Stomach smooth muscle (tissue), 2 donors: ENCODE data around the gene DNAH9.
"Not testable (repeated sequence)": the region's sequence is repeated elsewhere in the genome, so short reads cannot be mapped to it uniquely, and the experiment has no call there.

ENCODE experiments used
- H3K27ac ChIP-seq: one replicate; pipeline ENCODE4 v1.7.0; 2013; ENCODE audit warnings: mild to moderate bottlenecking, low read length, inconsistent platforms
- H3K27me3 ChIP-seq, 2 donors: one replicate each; pipeline ENCODE4 v1.7.0; 2013; ENCODE audit warnings: low read length in 2 of 2; ENCODE audit not compliant: insufficient read depth in 2 of 2, control insufficient read depth in 1 of 2
- H3K36me3 ChIP-seq, 2 donors: one replicate each; pipeline ENCODE4 v1.7.0; 2013; ENCODE audit warnings: low read length in 2 of 2; ENCODE audit not compliant: control insufficient read depth in 2 of 2, insufficient read depth in 2 of 2
- H3K4me1 ChIP-seq: one replicate; pipeline ENCODE4 v1.7.0; 2013; ENCODE audit warnings: low read length; ENCODE audit not compliant: control insufficient read depth, insufficient read depth
- H3K4me3 ChIP-seq, 2 donors: one replicate each; pipeline ENCODE4 v1.7.0; 2013; ENCODE audit warnings: low read length in 2 of 2
- H3K9ac ChIP-seq, 2 donors: one replicate each; pipeline ENCODE4 v1.7.0; 2013; ENCODE audit warnings: low read length in 2 of 2, mild to moderate bottlenecking in 1 of 2
- H3K9me3 ChIP-seq, 2 donors: one replicate each; pipeline ENCODE4 v1.7.0; 2013; ENCODE audit warnings: low read length in 2 of 2; ENCODE audit not compliant: control insufficient read depth in 2 of 2
- donor health status: healthy.
- donor health status: Pancreatic carcinoma.

The DNAH9 gene

GRCh38 chr17:11940904-11941303 lies 342.6 kb downstream of the DNAH9 start:
- H3K27ac ChIP-seq, result no peak overlapping the region
- peaks cover 0 to 2% of the 10 kb centered on the region in 2 donors for H3K27me3 ChIP-seq
- H3K9ac ChIP-seq, result no peak overlapping the region
- no peaks in the 10 kb centered on the region for H3K9me3 ChIP-seq
- no peaks in the 10 kb centered on the region for H3K36me3 ChIP-seq
- H3K4me3 ChIP-seq, result no peak overlapping the region
- H3K4me1 ChIP-seq, result no peaks in the 10 kb centered on the region

GRCh38 chr17:11943086-11943485 lies 344.8 kb downstream of the DNAH9 start:
- not testable (repeated sequence) for H3K27me3 ChIP-seq, H3K9ac ChIP-seq, H3K4me3 ChIP-seq, H3K27ac ChIP-seq, H3K36me3 ChIP-seq, H3K9me3 ChIP-seq, H3K4me1 ChIP-seq

GRCh38 chr17:11943759-11944347 lies 345.6 kb downstream of the DNAH9 start:
- H3K27ac ChIP-seq, result no peak overlapping the region
- no peak overlapping the region for H3K4me3 ChIP-seq
- H3K9ac ChIP-seq, result no peak overlapping the region
- H3K27me3 ChIP-seq, result no peaks in the 10 kb centered on the region
- H3K9me3 ChIP-seq, result no peaks in the 10 kb centered on the region
- peaks cover 3% of the 10 kb centered on the region for H3K4me1 ChIP-seq
- no peaks in the 10 kb centered on the region for H3K36me3 ChIP-seq

- H3K9me3 ChIP-seq, result no peaks in the 10 kb centered on the region
- no peak overlapping the region for H3K27ac ChIP-seq
- H3K4me3 ChIP-seq, result no peak overlapping the region
- no peak overlapping the region for H3K9ac ChIP-seq
- H3K4me1 ChIP-seq, result peaks cover 3% of the 10 kb centered on the region
- H3K36me3 ChIP-seq, result no peaks in the 10 kb centered on the region
- no peaks in the 10 kb centered on the region for H3K27me3 ChIP-seq
These were observed 346.3 kb downstream of the DNAH9 start for GRCh38 chr17:11944587-11944986.

GRCh38 chr17:11948789-11949188 lies 350.5 kb downstream of the DNAH9 start:
- H3K9me3 ChIP-seq, result peaks cover 0 to 3% of the 10 kb centered on the region in 2 donors
- no peaks in the 10 kb centered on the region for H3K27me3 ChIP-seq
- peak overlapping the region; percentile 21 to 59 for H3K4me3 ChIP-seq
- no peaks in the 10 kb centered on the region for H3K36me3 ChIP-seq
- H3K4me1 ChIP-seq, result peaks cover 3% of the 10 kb centered on the region
- peak overlapping the region in 1 of 2 donors; percentile 4 for H3K9ac ChIP-seq
- no peak overlapping the region for H3K27ac ChIP-seq

GRCh38 chr17:11949571-11949970 lies 351.3 kb downstream of the DNAH9 start:
- H3K4me1 ChIP-seq, H3K36me3 ChIP-seq, H3K9ac ChIP-seq, H3K9me3 ChIP-seq, H3K27me3 ChIP-seq, H3K27ac ChIP-seq, H3K4me3 ChIP-seq: not testable (repeated sequence)

- H3K27ac ChIP-seq, result no peak overlapping the region
- H3K4me1 ChIP-seq, result peaks cover 3% of the 10 kb centered on the region
- no peak overlapping the region for H3K4me3 ChIP-seq
- H3K9me3 ChIP-seq, result peaks cover 0 to 3% of the 10 kb centered on the region in 2 donors
- H3K9ac ChIP-seq, result no peak overlapping the region
- no peaks in the 10 kb centered on the region for H3K27me3 ChIP-seq
- H3K36me3 ChIP-seq, result no peaks in the 10 kb centered on the region
These were observed 352.7 kb downstream of the DNAH9 start for GRCh38 chr17:11950771-11951519.

GRCh38 chr17:11952610-11953009 lies 354.3 kb downstream of the DNAH9 start:
- H3K27ac ChIP-seq, result no peak overlapping the region
- H3K4me3 ChIP-seq, result no peak overlapping the region
- H3K4me1 ChIP-seq, result peaks cover 3% of the 10 kb centered on the region
- H3K27me3 ChIP-seq, result no peaks in the 10 kb centered on the region
- H3K9ac ChIP-seq, result no peak overlapping the region
- H3K36me3 ChIP-seq, result no peaks in the 10 kb centered on the region
- peaks cover 0 to 3% of the 10 kb centered on the region in 2 donors for H3K9me3 ChIP-seq

- no peaks in the 10 kb centered on the region for H3K4me1 ChIP-seq
- no peak overlapping the region for H3K27ac ChIP-seq
- peaks cover 0 to 3% of the 10 kb centered on the region in 2 donors for H3K9me3 ChIP-seq
- no peak overlapping the region for H3K4me3 ChIP-seq
- no peak overlapping the region for H3K9ac ChIP-seq
- H3K36me3 ChIP-seq, result peaks cover 0 to 3% of the 10 kb centered on the region in 2 donors
- H3K27me3 ChIP-seq, result no peaks in the 10 kb centered on the region
These were observed 355.7 kb downstream of the DNAH9 start for GRCh38 chr17:11953924-11954323.

GRCh38 chr17:11954936-11955335 lies 356.7 kb downstream of the DNAH9 start:
- peaks cover 0 to 3% of the 10 kb centered on the region in 2 donors for H3K36me3 ChIP-seq
- H3K27ac ChIP-seq, result no peak overlapping the region
- H3K27me3 ChIP-seq, result no peaks in the 10 kb centered on the region
- H3K4me3 ChIP-seq, result no peak overlapping the region
- H3K9ac ChIP-seq, result no peak overlapping the region
- peaks cover 0 to 3% of the 10 kb centered on the region in 2 donors for H3K9me3 ChIP-seq
- H3K4me1 ChIP-seq, result no peaks in the 10 kb centered on the region

GRCh38 chr17:11969565-11969964 lies 371.3 kb downstream of the DNAH9 start:
- H3K9me3 ChIP-seq, result peaks cover 3 to 7% of the 10 kb centered on the region in 2 donors
- H3K36me3 ChIP-seq, result no peaks in the 10 kb centered on the region

More at GRCh38 chr17:11969565-11969964, 371.3 kb downstream of the DNAH9 start:
- no peak overlapping the region for H3K9ac ChIP-seq
- no peaks in the 10 kb centered on the region for H3K27me3 ChIP-seq
- no peak overlapping the region for H3K27ac ChIP-seq
- H3K4me1 ChIP-seq, result no peaks in the 10 kb centered on the region
- no peak overlapping the region for H3K4me3 ChIP-seq
